ENCODE results near the gene SH3RF3. TPM values are rescaled to one million over a fixed set of nuclear protein-coding genes. Genes with fewer than 3 reads are reported as not detected.

The SH3RF3 gene
- total and polyA plus RNA-seq, 9 of the 15 experiments (the other 6 are each of a cell fraction or from before 2014, with no cell fraction given), result 0.02 TPM; not detected in 8

- DNase-seq (ENCODE audit: extremely low read depth in 1 of 4, low spot score in 3 of 4), result no peak
- H2AFZ ChIP-seq (ENCODE audit: low read depth, low read length), result no peak overlapping the region
- no peaks in the 10 kb centered on the region for H3K4me1 ChIP-seq (replicated peaks in 1 of 2; ENCODE audit: control insufficient read depth in 2 of 2, insufficient read depth in 2 of 2, low read length in 2 of 2)
- H3K9me1 ChIP-seq (ENCODE audit: control insufficient read depth, insufficient read depth, low read length), result no peaks in the 10 kb centered on the region
- in situ Hi-C loops (cut with MboI) (no loop called here), intact Hi-C loops (cut with micrococcal nuclease) (no loop called here)
- H3K27me3 ChIP-seq (ENCODE audit: control insufficient read depth in 2 of 2, insufficient read depth in 2 of 2, low read length in 2 of 2), result peaks cover 5 to 47% of the 10 kb centered on the region in 2 experiments; a peak in 4 of 5 replicates
- H3K9ac ChIP-seq (ENCODE audit: insufficient read depth in 1 of 2, low read depth in 2 of 2, low read length in 2 of 2), result no peak overlapping the region
- POLR2A ChIA-PET, result no interaction called here
- no peak overlapping the region for H3K27ac ChIP-seq (ENCODE audit: extremely low read depth, low read depth, low read length)
- CTCF ChIA-PET (ENCODE audit: low intra/inter-chr PET ratio), result no interaction called here
- TF ChIP-seq TBL1XR1 (IDR thresholded peaks at IDR 0.05; ENCODE audit: low read length in 2 of 2), result no peak
- TF ChIP-seq ZBTB49 (CRISPR knock-in tag; IDR thresholded peaks at IDR 0.05; ENCODE audit: borderline replicate concordance), result no peak
- no peak for TF ChIP-seq ZNF212 (CRISPR knock-in tag; IDR thresholded peaks at IDR 0.05)
- no peak for TF ChIP-seq SMAD1 (IDR thresholded peaks at IDR 0.05; ENCODE audit: low read depth, low read length, partially characterized antibody)
- no peak for TF ChIP-seq CREB1 (IDR thresholded peaks at IDR 0.05)
- TF ChIP-seq CREB1 (CRISPR knock-in tag; IDR thresholded peaks at IDR 0.05), result no peak
- TF ChIP-seq IRF9 (tag; IDR thresholded peaks at IDR 0.05), result no peak
- TF ChIP-seq ZNF263 (CRISPR knock-in tag; IDR thresholded peaks at IDR 0.05; ENCODE audit: borderline replicate concordance), result no peak
- no peak for TF ChIP-seq MBD1 (CRISPR knock-in tag; IDR thresholded peaks at IDR 0.05)
- no peak for TF ChIP-seq ZNF512 (tag; IDR thresholded peaks at IDR 0.05)
- no peak for TF ChIP-seq ARID1B (IDR thresholded peaks at IDR 0.05)
- no peak for TF ChIP-seq DEAF1 (CRISPR knock-in tag; IDR thresholded peaks at IDR 0.05)
- TF ChIP-seq ERF (CRISPR knock-in tag; IDR thresholded peaks at IDR 0.05), result no peak
- no peak for TF ChIP-seq MEF2A (IDR thresholded peaks at IDR 0.05; ENCODE audit: control insufficient read depth, low read depth, low read length)
- H3K9me3 ChIP-seq (replicated peaks; ENCODE audit: control insufficient read depth, insufficient read depth, low read depth, low read length), result no peaks in the 10 kb centered on the region
- 1% methylated on average over 6 of the region's 6 CpGs for WGBS (ENCODE audit: insufficient coverage, low coverage, missing lambda C conversion rate)
- no peak overlapping the region for H3K4me3 ChIP-seq
- no TSS peak for BruUV-seq (replicated peaks)
- no peak for FAIRE-seq
- H3K79me2 ChIP-seq (ENCODE audit: control insufficient read depth, insufficient read depth, low read length), result no peaks in the 10 kb centered on the region
- no peaks in the 10 kb centered on the region for H4K20me1 ChIP-seq (replicated peaks; ENCODE audit: control insufficient read depth, insufficient read depth, low read length)
- H3K4me2 ChIP-seq (ENCODE audit: insufficient read depth, low read length), result no peak overlapping the region
- no peak for ATAC-seq
- no peaks in the 10 kb centered on the region for H3K36me3 ChIP-seq (ENCODE audit: control insufficient read depth, insufficient read depth, low read length)
These were observed 394.1 kb downstream of the SH3RF3 start for GRCh38 chr2:109523121-109523520.
